Measurements from ENCODE around the gene B9D1.

B9D1 gene

GRCh38 chr17:19362277-19363113 is at the start of gene B9D1:
B9D1 (minus strand) TSS chr17:19362723; CDS start chr17:19362569, 154 bp downstream.
- peak; percentile 90 for DNase-seq (ENCODE audit: low read depth)

- DNase-seq (ENCODE audit: low read depth), result no peak
Observed at GRCh38 chr17:19411631-19412030, 49.1 kb upstream of the B9D1 start.

DNA sequence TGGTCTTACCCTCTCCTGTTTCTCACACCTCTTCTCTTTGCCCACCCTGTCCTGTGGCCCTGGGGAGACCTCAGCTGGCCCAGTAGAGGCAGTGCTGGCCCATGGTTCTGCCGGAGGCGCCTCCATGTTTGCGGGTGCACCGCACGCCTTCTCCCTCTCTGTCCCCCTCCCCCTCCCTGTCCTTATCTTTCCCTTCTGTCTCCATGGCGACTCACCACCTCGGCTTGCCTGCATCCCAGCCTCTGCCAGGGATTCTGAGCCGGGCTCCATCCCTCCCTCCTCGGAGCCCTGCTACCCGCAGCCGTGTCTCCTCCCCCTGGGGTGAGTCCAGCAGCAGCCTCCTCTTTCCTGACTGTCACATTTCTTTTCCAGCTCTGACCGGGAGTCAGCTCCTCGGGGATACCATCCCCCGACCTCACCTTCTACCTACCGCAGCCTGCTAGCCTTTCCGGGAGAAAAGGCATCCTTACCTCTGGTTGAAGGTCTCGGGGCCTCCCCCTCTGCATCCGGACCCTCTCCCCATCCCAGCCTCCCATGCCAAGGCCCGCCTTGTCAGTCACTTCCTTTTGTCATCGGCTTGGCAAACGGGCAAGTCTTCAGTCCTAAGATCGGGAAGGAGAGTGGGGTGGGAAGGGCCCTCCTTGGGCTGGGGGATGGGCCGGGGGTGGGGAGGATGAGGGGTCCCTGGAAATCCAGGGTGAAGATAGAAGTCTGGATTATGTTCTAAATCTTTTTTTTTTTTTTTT is 48.5 kb upstream of the B9D1 start, which contains the start of gene RNF112:
RNF112 (plus strand) TSS at position 358 of the 746 bp plus-strand sequence; CDS start at position 535, 177 bp downstream.
- no peak for DNase-seq (ENCODE audit: low read depth)

DNA sequence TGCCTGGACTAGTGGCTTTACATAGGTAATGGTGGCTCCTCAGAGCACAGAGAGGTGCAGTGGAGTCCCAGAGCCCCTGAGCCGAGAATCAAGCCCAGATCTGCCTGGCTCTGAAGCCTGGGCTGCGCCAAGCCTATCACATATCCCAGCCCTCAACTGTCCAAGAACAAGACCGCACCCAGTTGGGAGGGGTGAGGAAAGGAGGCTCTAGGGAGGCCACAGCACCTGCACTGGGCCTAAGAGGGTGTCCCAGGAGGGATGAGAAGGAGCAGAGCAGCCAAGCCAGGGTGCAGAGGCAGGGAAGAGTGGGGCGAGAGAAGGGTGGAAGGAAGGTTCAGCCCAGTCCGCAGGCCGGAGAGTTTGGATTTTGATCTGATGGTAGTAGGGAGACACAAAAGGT is 47.6 kb upstream of the B9D1 start:
- no peak for DNase-seq (ENCODE audit: low read depth)

DNA sequence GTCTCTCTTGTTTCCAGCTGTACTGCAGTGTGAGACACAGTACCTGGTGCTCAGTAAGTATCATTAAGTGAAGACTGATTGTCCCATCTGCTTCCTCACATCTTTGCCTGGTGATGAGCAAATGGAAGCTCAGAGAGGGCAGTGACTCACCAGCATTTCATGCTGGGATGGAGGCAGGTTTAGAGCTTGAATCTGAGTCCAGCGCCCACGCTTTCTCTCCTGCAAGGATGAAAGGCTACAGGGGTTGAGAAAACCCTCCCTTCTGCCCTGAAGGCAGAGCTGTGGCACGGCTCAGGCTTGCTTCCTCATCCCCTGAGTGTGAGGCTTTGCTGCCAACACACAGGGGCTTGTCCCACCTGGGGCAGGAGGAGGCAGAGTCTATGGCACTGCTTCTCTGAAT is 47.0 kb upstream of the B9D1 start:
- DNase-seq (ENCODE audit: low read depth), result no peak

GRCh38 chr17:19409066-19409465 is 46.5 kb upstream of the B9D1 start:
- DNase-seq (ENCODE audit: low read depth), result no peak

DNA sequence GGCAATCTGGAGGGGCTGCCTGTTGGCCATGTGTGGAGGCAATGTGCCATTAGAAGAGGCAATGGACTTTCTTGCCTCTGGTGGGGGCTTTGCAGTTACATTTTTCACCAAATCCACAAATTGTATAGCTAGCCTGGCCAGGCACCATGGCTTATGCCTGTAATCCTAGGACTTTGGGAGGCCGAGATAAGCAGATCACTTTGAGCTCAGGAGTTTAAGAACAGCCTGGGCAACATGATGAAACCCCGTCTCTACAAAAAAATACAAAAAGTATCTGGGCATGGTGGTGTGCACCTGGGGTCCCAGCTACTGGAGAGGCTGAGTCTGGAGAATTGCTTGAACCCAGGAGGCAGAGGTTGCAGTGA is 45.8 kb upstream of the B9D1 start:
- DNase-seq (ENCODE audit: low read depth), result no peak

- no peak for DNase-seq (ENCODE audit: low read depth)
Observed at GRCh38 chr17:19407601-19408345, 45.2 kb upstream of the B9D1 start.

- DNase-seq (ENCODE audit: low read depth), result no peak
Observed at GRCh38 chr17:19405114-19405513, 42.6 kb upstream of the B9D1 start.

DNA sequence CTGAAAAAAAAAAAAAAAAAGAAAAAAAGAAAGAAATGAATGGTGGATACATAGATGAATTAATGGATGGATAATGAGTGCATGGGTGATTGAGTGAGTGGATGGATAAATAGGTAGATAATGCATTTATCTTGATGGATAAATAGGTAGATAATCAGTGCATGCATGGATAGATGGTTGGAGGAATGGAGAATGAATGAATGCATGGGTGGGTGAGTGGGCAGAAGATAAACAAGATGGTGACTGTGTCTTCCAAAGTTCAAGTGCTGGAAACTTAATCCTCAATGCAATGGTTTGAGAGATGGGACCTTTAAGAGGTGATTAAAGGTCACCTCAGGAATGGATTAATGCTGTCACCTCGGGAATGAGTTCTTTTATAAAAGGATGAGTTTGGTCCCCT is 41.7 kb upstream of the B9D1 start:
- no peak for DNase-seq (ENCODE audit: low read depth)

- no peak for DNase-seq (ENCODE audit: low read depth)
Observed at GRCh38 chr17:19403021-19403420, 40.5 kb upstream of the B9D1 start.

DNA sequence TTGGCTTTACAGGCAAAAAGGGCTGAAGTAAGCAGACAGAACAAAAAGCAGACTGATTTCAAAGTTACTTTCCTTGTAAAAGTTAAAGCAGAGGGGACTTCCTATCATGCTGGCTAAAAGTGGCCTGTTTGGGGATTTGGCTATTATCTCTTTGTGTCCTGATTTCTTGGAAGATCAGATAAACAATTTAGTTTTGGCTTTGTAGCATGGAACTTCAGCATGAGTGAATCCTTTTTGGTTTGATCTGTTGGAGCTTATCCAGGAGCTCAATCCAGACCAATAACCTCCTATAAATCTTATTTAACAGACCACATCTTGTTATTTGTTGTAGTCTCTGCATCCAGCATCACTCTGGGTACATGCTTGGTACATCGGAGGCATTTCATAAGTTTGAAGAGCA is 39.6 kb upstream of the B9D1 start:
- no peak for DNase-seq (ENCODE audit: low read depth)

DNA sequence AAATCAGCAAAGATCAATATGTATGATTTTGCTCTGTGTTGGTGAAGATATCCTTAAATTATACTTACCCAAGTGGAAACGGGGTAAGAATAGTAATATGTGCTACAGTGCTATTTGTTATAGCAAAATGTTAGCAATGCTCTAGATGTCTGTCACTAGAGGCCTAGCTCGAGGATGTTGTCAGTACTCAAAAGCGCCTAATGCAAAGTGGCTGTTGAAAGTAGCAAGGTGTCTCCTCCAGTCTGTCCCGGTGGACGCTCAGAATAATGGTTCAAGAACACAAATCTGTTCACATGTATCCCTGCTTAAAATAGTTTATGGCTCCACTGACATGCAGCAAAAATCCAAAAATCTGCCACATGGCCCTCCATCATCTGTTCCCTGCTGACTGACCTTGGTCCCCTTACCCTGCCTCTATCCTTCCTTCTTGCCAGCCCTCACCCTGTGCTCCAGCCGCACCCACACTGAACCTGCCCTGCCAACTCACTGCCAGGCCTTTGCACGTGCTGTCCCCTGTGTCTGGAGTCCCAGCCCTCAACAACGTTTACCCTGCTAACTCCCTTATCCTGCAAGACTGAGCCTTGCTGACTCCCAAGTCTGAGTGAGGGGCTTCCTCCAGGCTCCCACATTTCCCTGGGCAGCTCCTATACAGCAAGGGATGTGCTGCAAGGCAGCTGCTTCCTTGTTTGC is 38.9 kb upstream of the B9D1 start:
- no peak for DNase-seq (ENCODE audit: low read depth)

DNA sequence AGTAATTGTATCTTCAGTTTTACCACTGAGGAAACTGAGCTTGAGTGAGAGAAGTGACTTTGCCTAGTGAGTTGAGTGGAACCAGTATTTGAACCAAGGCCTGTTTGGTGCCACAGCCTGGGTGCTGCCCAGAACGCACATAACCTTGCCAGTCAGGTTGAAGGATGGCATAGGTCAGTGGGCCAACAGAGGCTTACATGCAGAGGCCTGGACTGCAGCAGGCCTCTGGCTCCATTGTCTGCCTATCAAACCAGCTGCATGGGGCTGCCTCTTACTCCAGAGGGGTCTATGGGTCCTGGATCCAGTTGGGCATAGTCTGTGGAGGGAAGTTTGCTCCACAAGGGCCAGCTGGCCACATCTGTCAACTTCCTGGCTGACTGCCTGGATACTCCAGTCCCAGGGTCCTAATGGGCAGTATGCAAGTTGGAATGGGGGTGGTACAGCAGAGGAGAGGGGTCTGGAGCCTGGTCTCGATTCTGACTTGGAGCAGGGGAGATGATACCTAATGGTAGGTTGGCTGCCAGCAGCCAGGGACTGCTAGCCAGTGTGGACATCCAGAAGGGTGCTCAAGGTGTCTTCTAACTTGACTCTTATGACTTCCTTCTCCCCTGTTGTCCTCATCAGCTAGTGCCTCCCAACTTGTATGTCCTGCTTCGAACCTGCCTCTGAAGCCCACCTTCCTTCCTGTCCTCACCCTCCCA is 37.4 kb upstream of the B9D1 start:
- DNase-seq (ENCODE audit: low read depth), result no peak

- DNase-seq (ENCODE audit: low read depth), result no peak
Observed at GRCh38 chr17:19398301-19399181, 36.0 kb upstream of the B9D1 start.

DNA sequence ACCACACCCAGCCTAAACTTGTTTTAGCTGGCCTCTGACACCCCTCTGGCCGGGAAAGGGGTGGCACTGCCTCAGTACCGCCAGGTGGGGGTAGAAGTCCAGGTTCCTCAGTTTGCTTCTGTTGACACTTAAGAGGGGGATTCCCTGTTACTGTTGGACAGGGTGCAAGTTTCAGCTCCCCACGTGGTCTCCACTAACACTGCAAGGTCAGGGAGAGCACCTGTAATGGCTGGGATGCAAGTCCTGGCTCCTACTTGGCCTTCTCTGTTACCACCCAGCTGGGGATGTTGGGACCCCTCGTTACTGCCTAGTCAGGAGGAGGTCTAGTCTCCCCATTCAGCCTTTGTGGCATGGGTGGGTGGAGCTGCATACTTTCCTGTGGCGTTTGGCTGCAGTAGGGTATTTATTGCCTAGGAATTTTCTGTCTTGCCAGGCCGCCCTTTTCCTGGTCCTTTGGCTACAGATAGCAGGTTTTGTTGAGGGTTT is 35.1 kb upstream of the B9D1 start:
- no peak for DNase-seq (ENCODE audit: low read depth)

DNA sequence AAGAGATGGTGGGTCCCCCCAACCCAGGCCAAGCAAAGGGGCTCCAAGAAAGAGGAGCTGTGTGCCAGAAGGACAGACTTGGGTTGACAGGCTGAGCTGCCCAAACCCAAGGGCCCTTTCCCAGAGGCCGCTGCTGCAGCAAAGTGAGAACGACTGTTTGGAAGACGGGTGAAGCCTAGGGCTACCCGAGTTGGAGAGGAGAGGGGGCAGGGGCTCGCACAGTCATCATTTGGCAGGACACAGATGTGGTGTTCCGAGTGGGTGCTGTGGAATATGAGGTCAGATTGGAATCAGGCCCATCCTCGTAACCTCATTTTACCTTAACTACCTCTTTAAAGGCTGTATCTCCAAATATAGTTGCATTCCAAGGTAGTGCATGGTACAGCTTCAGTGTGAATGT is 29.8 kb upstream of the B9D1 start:
- no peak for DNase-seq (ENCODE audit: low read depth)

DNA sequence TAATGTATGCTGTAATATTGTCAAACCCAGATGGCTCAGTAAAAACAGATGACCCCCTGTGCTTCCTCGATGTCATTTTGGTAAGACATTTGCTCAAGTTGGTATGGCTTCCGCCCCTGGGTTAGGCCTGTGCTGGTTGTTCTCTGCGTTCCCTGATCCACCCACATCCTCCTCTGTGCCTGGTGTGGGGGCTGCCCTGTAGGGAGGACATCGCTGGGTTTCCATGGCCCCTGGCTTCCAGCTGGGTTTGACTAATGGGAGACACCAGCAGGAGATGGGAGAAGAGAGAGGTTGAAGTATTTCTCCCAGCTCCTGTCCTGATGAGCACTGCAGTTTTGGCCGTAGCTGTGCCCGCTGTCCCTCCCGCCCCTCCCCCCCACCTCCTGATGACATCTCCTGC is 28.9 kb upstream of the B9D1 start:
- DNase-seq (ENCODE audit: low read depth), result no peak

DNA sequence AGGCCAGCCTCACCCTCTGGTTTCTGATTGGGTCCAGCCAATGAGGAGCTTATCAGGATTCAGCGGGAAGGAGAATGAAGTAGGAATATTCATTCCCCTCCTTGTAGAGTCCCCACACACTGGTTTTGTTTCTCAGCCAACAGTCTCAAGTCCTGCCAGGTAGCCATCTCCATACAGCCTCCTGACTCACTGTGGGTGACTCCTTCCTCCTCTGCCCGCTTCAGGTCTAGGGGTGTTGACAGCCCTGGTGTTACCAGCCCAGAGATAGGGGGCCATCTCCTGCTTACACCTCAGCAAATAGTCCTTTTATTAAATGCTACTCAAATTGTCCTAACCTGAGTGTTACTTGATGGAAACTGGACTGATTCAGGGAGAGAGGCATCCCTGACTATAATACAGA is 28.4 kb upstream of the B9D1 start:
- no peak for DNase-seq (ENCODE audit: low read depth)

Data from stimulated activated CD8-positive, alpha-beta memory T cell treated with anti-CD3 and anti-CD28 coated beads, Interleukin-12 subunit alpha, Interleukin-12 subunit beta, amount 100 ng/mL, for 4 hours (primary cell).